ENCODE measurements around the gene GOLT1A. TPM values are rescaled to one million over a fixed set of nuclear protein-coding genes. Genes with fewer than 3 reads are reported as not detected.

Gene GOLT1A
- polyA plus RNA-seq, 2 of the 4 experiments (the other 2 are of a cell fraction): 1.8 to 6.4 TPM

DNA sequence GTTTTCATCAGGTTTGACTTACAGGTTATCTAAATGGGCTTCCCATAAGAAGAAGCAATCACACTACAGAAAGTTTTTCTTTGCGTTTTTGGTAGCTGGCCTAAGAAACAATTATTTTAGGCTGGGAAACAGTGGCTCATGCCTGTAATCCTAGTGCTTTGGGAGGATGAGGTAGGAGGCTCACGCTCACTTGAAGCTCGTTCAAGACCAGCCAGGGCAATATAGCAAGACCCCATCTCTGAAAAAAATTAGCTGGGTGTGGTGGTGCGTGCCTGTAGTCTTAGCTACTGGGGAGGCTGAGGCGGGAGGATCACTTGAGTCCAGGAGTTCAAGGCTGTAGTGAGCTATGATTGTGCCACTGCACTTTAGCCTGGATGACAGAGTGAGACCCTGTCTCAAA lies 46.1 kb downstream of the GOLT1A start:
- no peak for FAIRE-seq
- Histone ChIP-seq H3K4me3 (no peak overlapping the region), H3K4me2 (no peak overlapping the region), H3K9me3 (peaks cover 20% of the 10 kb centered on the region), H3K27ac (no peak overlapping the region), H3K4me1 (peaks cover 5% of the 10 kb centered on the region; the same call in 2 of the 3 replicates)
- ChIA-PET POLR2A (no interaction called here), CTCF (interaction anchor here (0.8 to 16.3 kb wide), 11 partner anchors 10 to 335 kb away, joined by 3 to 314 read pairs (median 7); partner anchors contain the start of genes GOLT1A, PLEKHA6 and SNRPE)
- 42% methylated on average over 5 of the region's 5 CpGs for WGBS (ENCODE audit: missing lambda C conversion rate)
- DNase-seq (ENCODE audit: low read depth in 1 of 2, low spot score in 1 of 2): no peak
- ATAC-seq: no peak
- TF ChIP-seq, protein P1, sequence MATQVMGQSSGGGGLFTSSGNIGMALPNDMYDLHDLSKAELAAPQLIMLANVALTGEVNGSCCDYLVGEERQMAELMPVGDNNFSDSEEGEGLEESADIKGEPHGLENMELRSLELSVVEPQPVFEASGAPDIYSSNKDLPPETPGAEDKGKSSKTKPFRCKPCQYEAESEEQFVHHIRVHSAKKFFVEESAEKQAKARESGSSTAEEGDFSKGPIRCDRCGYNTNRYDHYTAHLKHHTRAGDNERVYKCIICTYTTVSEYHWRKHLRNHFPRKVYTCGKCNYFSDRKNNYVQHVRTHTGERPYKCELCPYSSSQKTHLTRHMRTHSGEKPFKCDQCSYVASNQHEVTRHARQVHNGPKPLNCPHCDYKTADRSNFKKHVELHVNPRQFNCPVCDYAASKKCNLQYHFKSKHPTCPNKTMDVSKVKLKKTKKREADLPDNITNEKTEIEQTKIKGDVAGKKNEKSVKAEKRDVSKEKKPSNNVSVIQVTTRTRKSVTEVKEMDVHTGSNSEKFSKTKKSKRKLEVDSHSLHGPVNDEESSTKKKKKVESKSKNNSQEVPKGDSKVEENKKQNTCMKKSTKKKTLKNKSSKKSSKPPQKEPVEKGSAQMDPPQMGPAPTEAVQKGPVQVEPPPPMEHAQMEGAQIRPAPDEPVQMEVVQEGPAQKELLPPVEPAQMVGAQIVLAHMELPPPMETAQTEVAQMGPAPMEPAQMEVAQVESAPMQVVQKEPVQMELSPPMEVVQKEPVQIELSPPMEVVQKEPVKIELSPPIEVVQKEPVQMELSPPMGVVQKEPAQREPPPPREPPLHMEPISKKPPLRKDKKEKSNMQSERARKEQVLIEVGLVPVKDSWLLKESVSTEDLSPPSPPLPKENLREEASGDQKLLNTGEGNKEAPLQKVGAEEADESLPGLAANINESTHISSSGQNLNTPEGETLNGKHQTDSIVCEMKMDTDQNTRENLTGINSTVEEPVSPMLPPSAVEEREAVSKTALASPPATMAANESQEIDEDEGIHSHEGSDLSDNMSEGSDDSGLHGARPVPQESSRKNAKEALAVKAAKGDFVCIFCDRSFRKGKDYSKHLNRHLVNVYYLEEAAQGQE (IDR thresholded peaks at IDR 0.05): no peak
- no peak for TF ChIP-seq HOXB5 (CRISPR knock-in tag; IDR thresholded peaks at IDR 0.05)
- TF ChIP-seq TFCP2L1 (CRISPR knock-in tag; IDR thresholded peaks at IDR 0.05): no peak
- no peak for TF ChIP-seq KDM5A (IDR thresholded peaks at IDR 0.05)
- no peak for TF ChIP-seq RNF2 (IDR thresholded peaks at IDR 0.05; ENCODE audit: borderline replicate concordance, low read depth)
- no peak for TF ChIP-seq RAD21 (conservative IDR thresholded peaks at IDR 0.05 in 1 of 2, IDR thresholded peaks at IDR 0.05 in 1 of 2)
- TF ChIP-seq JUN (IDR thresholded peaks at IDR 0.05): no peak
- TF ChIP-seq NR3C1 (IDR thresholded peaks at IDR 0.05): no peak
- TF ChIP-seq FOSB (CRISPR knock-in tag; IDR thresholded peaks at IDR 0.05): no peak
- no peak for TF ChIP-seq FOXS1 (CRISPR knock-in tag; IDR thresholded peaks at IDR 0.05)
- no peak for TF ChIP-seq MAFK (IDR thresholded peaks at IDR 0.05; ENCODE audit: partially characterized antibody)
- no peak for TF ChIP-seq ZNF302 (CRISPR knock-in tag; IDR thresholded peaks at IDR 0.05)
- TF ChIP-seq CHD4 (IDR thresholded peaks at IDR 0.05; ENCODE audit: borderline replicate concordance): no peak
- no peak for TF ChIP-seq HOXB13 (CRISPR knock-in tag; IDR thresholded peaks at IDR 0.05; ENCODE audit: low read depth)
- no peak for TF ChIP-seq POLR2A (IDR thresholded peaks at IDR 0.05; ENCODE audit: low read length)
- no peak for TF ChIP-seq CBX2 (IDR thresholded peaks at IDR 0.05; ENCODE audit: borderline replicate concordance, low read depth)

DNA sequence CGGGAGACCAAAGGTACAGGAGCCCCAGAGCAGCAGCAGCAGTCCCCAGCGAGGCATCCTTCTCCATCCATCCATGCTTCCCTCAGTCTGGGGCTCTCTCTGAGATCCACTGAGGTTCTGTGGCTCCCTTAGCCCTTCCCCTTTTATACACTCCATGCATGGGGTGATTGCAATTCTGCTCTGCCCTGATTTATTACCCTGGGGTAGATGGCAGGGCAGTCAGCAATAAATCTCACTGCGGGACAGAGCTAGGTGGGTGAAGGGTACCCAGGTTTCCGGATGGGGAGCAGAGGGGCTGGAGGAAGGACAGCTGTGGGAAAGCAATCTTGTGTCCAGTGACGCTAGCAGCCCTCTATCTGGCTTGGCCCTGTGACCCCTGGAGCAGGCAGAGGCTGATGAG lies 47.6 kb downstream of the GOLT1A start, which contains the start of gene REN:
Gene REN, minus strand, starts transcription at position 119 of the 400 bp plus-strand sequence. Its CDS starts 44 bp downstream, at position 75.
- H3K4me1 ChIP-seq: no peaks in the 10 kb centered on the region
- no peak for FAIRE-seq
- no peak for ATAC-seq
- H3K4me3 ChIP-seq: no peak within 1 kb of the TSS
- no peak for DNase-seq (ENCODE audit: low read depth in 1 of 2, low spot score in 1 of 2)
- no peak within 1 kb of the TSS for H3K4me2 ChIP-seq
- no peak within 1 kb of the TSS for H3K27ac ChIP-seq
- peaks cover 20% of the 10 kb centered on the region for H3K9me3 ChIP-seq
- CTCF ChIA-PET: interaction anchor here (1.0 to 16.3 kb wide), 13 partner anchors 11 to 337 kb away, joined by 3 to 314 read pairs (median 6); partner anchors contain the start of genes GOLT1A, KISS1 and PLEKHA6
- TF ChIP-seq USF2 (IDR thresholded peaks at IDR 0.05) (no peak), HOXA7 (CRISPR knock-in tag; IDR thresholded peaks at IDR 0.05) (no peak), JUNB (IDR thresholded peaks at IDR 0.05) (no peak), CTCF (IDR thresholded peaks at IDR 0.05) (no peak), RARB (CRISPR knock-in tag; IDR thresholded peaks at IDR 0.05) (no peak)
- 63% methylated on average over 5 of the region's 5 CpGs for WGBS (ENCODE audit: missing lambda C conversion rate)
- POLR2A ChIA-PET: no interaction called here

Data from A549 (cell line).